Endodermal cell (in vitro differentiated cells): Measurements from ENCODE around the gene VWA8. TPM values are rescaled to one million over a fixed set of nuclear protein-coding genes. Genes with fewer than 3 reads are reported as not detected.

Source experiments
- DNase-seq: peaks from one replicate; pipeline ENCODE4 v3.0.0-alpha.2; 2017
- H3K27ac ChIP-seq: 2 replicates; pipeline ENCODE4 v1.5.1; 2013; ENCODE audit warnings: mild to moderate bottlenecking, low read depth, low read length, moderate library complexity
- H3K27me3 ChIP-seq: 2 replicates; pipeline ENCODE4 v1.6.1; 2013; ENCODE audit warnings: mild to moderate bottlenecking, low read length, moderate library complexity; ENCODE audit not compliant: insufficient read depth, control insufficient read depth, poor library complexity, severe bottlenecking
- H3K36me3 ChIP-seq: 2 replicates; pipeline ENCODE4 v1.7.0; 2013; ENCODE audit warnings: mild to moderate bottlenecking, low read length, moderate library complexity; ENCODE audit not compliant: control insufficient read depth, insufficient read depth
- H3K4me1 ChIP-seq: one replicate; pipeline ENCODE4 v1.7.0; 2013; ENCODE audit warnings: low read length; ENCODE audit not compliant: control insufficient read depth, insufficient read depth
- H3K4me3 ChIP-seq: 2 replicates; pipeline ENCODE4 v1.5.1; 2013; ENCODE audit warnings: mild to moderate bottlenecking, low read length, moderate library complexity
- H3K9ac ChIP-seq: 2 replicates; pipeline ENCODE4 v1.6.1; 2013; ENCODE audit warnings: mild to moderate bottlenecking, low read length, moderate library complexity; ENCODE audit not compliant: poor library complexity, severe bottlenecking; ENCODE audit errors: extremely low read depth
- H3K9me3 ChIP-seq: 2 replicates; pipeline ENCODE4 v1.6.1; 2013; ENCODE audit warnings: mild to moderate bottlenecking, low read length, moderate library complexity; ENCODE audit not compliant: control insufficient read depth
- H3K27ac Mint-ChIP-seq: 2 replicates; pipeline ENCODE4 v1.8.0; 2020; ENCODE audit warnings: mixed read lengths
- H3K27me3 Mint-ChIP-seq: 2 replicates; pipeline ENCODE4 v1.8.0; 2021; ENCODE audit warnings: mild to moderate bottlenecking, mixed read lengths; ENCODE audit not compliant: insufficient read depth
- H3K36me3 Mint-ChIP-seq: 2 replicates; pipeline ENCODE4 v1.8.0; 2020; ENCODE audit warnings: low read depth, mixed read lengths
- H3K4me1 Mint-ChIP-seq: 2 replicates; pipeline ENCODE4 v1.8.0; 2020; ENCODE audit warnings: mixed read lengths
- H3K4me3 Mint-ChIP-seq: 2 replicates; pipeline ENCODE4 v1.8.0; 2020; ENCODE audit warnings: mild to moderate bottlenecking, moderate library complexity, mixed read lengths
- H3K9me3 Mint-ChIP-seq: 2 replicates; pipeline ENCODE4 v1.8.0; 2020; ENCODE audit warnings: mild to moderate bottlenecking, mixed read lengths
- WGBS, 2 experiments: methylation state at CpG; one replicate each; pipeline versions ENCODE4 v1.1.5 to v1.1.7; 2013; ENCODE audit warnings: missing lambda C conversion rate in 2 of 2, mixed read lengths in 1 of 2; ENCODE audit not compliant: insufficient coverage in 1 of 2, insufficient read length in 1 of 2; 5-methylcytosine and 5-hydroxymethylcytosine counted together
- total RNA-seq, 2 donors: library from RNA; stranded (reverse); fragmentation: NEBNext Ultra II Directional in 1 of 2; extraction: Animal tissue kit (Norgen Biotek cat#: 25700) in 1 of 2; gene quantifications; 2 replicates in 1 of 2; 3 replicates in 1 of 2; pipeline ENCODE4 v1.2.1, GENCODE V29; 2021
- TF ChIP-seq, protein P1 (sequence below): fragments of 200-600 bp; sonication (generic); conservative IDR thresholded peaks from 2 replicates; pipeline ENCODE4 v1.5.0; 2021; ENCODE audit warnings: antibody characterized with exemption, mild to moderate bottlenecking

The VWA8 gene
- total RNA-seq, 2 donors from 2014 or later: 24.6 to 25.6 TPM

DNA sequence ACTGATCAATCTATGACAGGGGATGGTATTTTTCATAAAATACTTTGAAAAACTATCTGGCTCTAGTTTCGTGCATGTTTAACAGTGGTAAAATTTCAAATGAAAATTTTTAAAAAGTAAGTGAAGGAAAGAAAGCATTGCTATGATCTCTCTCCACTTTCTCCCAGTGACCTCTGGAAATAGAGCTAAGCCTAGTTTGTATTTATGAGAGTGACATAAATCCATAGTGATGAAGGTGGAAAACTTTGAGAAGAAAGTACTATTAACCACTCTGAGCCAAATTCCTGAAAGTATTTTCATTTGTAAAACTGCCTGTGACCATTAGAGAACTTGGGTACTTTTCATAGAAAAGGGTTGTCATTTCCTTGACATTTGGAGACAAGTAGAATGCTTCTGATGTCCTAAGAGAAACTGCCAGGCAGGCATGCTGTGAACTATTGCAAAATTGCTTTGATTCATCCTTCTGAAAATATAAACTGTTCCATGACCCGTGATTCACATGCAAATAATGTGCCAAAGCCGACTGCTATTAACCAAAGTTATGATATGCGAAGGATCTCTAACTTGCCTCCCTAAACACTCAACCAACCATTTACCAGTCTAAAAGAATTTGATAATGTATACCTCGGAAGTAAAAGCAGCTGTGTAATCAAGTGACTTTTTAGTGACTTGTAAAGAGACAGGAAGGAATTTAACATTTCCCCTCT is 133.2 kb downstream of the VWA8 start:
- Histone ChIP-seq H3K4me1 (no peaks in the 10 kb centered on the region), H3K27me3 (no peaks in the 10 kb centered on the region), H3K27ac (no peak overlapping the region), H3K9me3 (no peaks in the 10 kb centered on the region), H3K4me3 (no peak overlapping the region), H3K9ac (no peak overlapping the region), H3K36me3 (peaks cover 9% of the 10 kb centered on the region)
- H3K36me3 Mint-ChIP-seq: peaks cover 26% of the 10 kb centered on the region
- no peaks in the 10 kb centered on the region for H3K4me1 Mint-ChIP-seq
- no peaks in the 10 kb centered on the region for H3K27me3 Mint-ChIP-seq
- TF ChIP-seq, protein P1, sequence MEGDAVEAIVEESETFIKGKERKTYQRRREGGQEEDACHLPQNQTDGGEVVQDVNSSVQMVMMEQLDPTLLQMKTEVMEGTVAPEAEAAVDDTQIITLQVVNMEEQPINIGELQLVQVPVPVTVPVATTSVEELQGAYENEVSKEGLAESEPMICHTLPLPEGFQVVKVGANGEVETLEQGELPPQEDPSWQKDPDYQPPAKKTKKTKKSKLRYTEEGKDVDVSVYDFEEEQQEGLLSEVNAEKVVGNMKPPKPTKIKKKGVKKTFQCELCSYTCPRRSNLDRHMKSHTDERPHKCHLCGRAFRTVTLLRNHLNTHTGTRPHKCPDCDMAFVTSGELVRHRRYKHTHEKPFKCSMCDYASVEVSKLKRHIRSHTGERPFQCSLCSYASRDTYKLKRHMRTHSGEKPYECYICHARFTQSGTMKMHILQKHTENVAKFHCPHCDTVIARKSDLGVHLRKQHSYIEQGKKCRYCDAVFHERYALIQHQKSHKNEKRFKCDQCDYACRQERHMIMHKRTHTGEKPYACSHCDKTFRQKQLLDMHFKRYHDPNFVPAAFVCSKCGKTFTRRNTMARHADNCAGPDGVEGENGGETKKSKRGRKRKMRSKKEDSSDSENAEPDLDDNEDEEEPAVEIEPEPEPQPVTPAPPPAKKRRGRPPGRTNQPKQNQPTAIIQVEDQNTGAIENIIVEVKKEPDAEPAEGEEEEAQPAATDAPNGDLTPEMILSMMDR: no peak
- H3K4me3 Mint-ChIP-seq: no peak overlapping the region
- 85 to 91% methylated on average over 3 to 5 of the region's 5 CpGs for WGBS, 2 experiments
- H3K9me3 Mint-ChIP-seq: no peaks in the 10 kb centered on the region
- DNase-seq: no peak
- H3K27ac Mint-ChIP-seq: no peak overlapping the region

- H3K4me3 Mint-ChIP-seq: no peak overlapping the region
- Histone ChIP-seq H3K9ac (no peak overlapping the region), H3K4me3 (no peak overlapping the region), H3K27me3 (no peaks in the 10 kb centered on the region), H3K9me3 (no peaks in the 10 kb centered on the region), H3K36me3 (peaks cover 9% of the 10 kb centered on the region), H3K4me1 (peaks cover 2% of the 10 kb centered on the region), H3K27ac (no peak overlapping the region)
- H3K4me1 Mint-ChIP-seq: peaks cover 6% of the 10 kb centered on the region
- peaks cover 12% of the 10 kb centered on the region for H3K36me3 Mint-ChIP-seq
- TF ChIP-seq, protein P1: no peak
- H3K27me3 Mint-ChIP-seq: no peaks in the 10 kb centered on the region
- H3K27ac Mint-ChIP-seq: no peak overlapping the region
- DNase-seq: no peak
- H3K9me3 Mint-ChIP-seq: no peaks in the 10 kb centered on the region
Measured at GRCh38 chr13:41825691-41826090, 135.2 kb downstream of the VWA8 start.

DNA sequence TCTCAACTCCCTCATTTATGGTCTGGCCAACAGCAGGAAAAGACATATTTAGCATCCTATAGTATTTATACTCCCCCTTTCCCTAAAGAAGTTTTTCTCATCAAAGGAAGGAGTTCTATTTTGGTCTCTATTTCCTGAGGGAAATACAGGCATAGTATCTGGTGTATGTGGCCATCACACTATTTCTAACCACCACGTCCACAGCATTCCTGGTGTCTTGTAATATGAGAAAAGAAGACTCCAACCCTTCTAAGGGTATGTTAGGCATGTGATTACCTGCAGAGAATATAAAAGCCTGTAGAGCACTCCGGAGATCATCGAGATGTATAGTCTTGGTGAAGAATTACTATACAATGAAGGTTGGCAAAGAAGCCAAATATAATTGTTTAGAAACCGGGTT is 137.4 kb downstream of the VWA8 start:
- DNase-seq: no peak
- WGBS, 2 experiments: 91% methylated on average over 3 of the region's 4 CpGs
- H3K27me3 ChIP-seq: no peaks in the 10 kb centered on the region
- peaks cover 6% of the 10 kb centered on the region for H3K4me1 Mint-ChIP-seq
- H3K9me3 Mint-ChIP-seq: no peaks in the 10 kb centered on the region
- no peak overlapping the region for H3K27ac ChIP-seq
- H3K9me3 ChIP-seq: peaks cover 6% of the 10 kb centered on the region
- H3K4me3 Mint-ChIP-seq: no peak overlapping the region
- H3K36me3 ChIP-seq: peaks cover 10% of the 10 kb centered on the region
- H3K4me3 ChIP-seq: no peak overlapping the region
- H3K27ac Mint-ChIP-seq: no peak overlapping the region
- peaks cover 13% of the 10 kb centered on the region for H3K36me3 Mint-ChIP-seq
- H3K4me1 ChIP-seq: peaks cover 4% of the 10 kb centered on the region
- no peak overlapping the region for H3K9ac ChIP-seq
- TF ChIP-seq, protein P1: no peak
- no peaks in the 10 kb centered on the region for H3K27me3 Mint-ChIP-seq
